K562 (cell line): Measurements from ENCODE around the gene PBX1. TPM values are rescaled to one million over a fixed set of nuclear protein-coding genes. Genes with fewer than 3 reads are reported as not detected.

Source experiments
- ATAC-seq: fragments of 200-7000 bp; cut with Tn5 transposase; 3 replicates; pipeline ENCODE4 v1.9.1; 2020; ENCODE audit warnings: moderate library complexity
- BruUV-seq: library from RNA; stranded (reverse); fragments of 400-500 nt; replicated peaks from 2 replicates; lab custom pipeline; 2021; lab: Mats Ljungman, UMichigan
- CTCF ChIA-PET: fragments of 300-600 bp; formaldehyde crosslinking; extraction: SDS; loops from one replicate; lab custom pipeline; 2021; ENCODE audit warnings: low intra/inter-chr PET ratio; lab: Yijun Ruan, JAX
- POLR2A ChIA-PET: fragments of 300-600, 350-650 bp; sonication (Branson Sonifier 250); formaldehyde crosslinking; extraction: SDS; loops from one replicate; lab custom pipeline; 2021; ENCODE audit warnings: antibody characterized with exemption, inconsistent platforms; lab: Yijun Ruan, JAX
- DNase-seq, 4 experiments: peaks; one replicate each; pipeline versions ENCODE4 v3.0.0 to v3.0.0-alpha.2; 2011 to 2018; ENCODE audit warnings: low spot score in 3 of 4, mixed read lengths in 3 of 4; ENCODE audit errors: extremely low read depth in 1 of 4
- FAIRE-seq: peaks from 2 replicates; lab custom pipeline; 2011; peaks lifted over from hg19 to GRCh38; lab: Jason Lieb, UNC
- H2AFZ ChIP-seq: 2 replicates; pipeline ENCODE4 v1.6.0; 2011; ENCODE audit warnings: low read depth, low read length, control low read depth, inconsistent platforms
- H3K27ac ChIP-seq: fragments of 200-600 bp; 3 replicates; pipeline ENCODE4 v1.8.0; 2011; ENCODE audit warnings: low read depth, mild to moderate bottlenecking, control low read depth, inconsistent platforms, low read length, moderate library complexity, mixed read lengths; ENCODE audit errors: extremely low read depth
- H3K27me3 ChIP-seq, 2 experiments: fragments of 300-600 bp in 1 of 2; 2 replicates in 1 of 2; 3 replicates in 1 of 2; pipeline versions ENCODE4 v1.6.0 to v1.8.0; 2011; ENCODE audit warnings: inconsistent platforms in 2 of 2, low read length in 2 of 2, mild to moderate bottlenecking in 1 of 2, mixed read lengths in 1 of 2, moderate library complexity in 1 of 2; ENCODE audit not compliant: control insufficient read depth in 2 of 2, insufficient read depth in 2 of 2
- H3K36me3 ChIP-seq: fragments of 300-600 bp; 3 replicates; pipeline ENCODE4 v1.8.0; 2011; ENCODE audit warnings: mild to moderate bottlenecking, low read length, inconsistent platforms; ENCODE audit not compliant: control insufficient read depth, insufficient read depth
- H3K4me1 ChIP-seq, 2 experiments: fragments of 200-600 bp in 1 of 2; replicated peaks in 1 of 2; 2 replicates in 1 of 2; 3 replicates in 1 of 2; pipeline versions ENCODE4 v1.5.1 to v1.8.0; 2011; ENCODE audit warnings: inconsistent platforms in 2 of 2, low read length in 2 of 2, mild to moderate bottlenecking in 1 of 2, mixed read lengths in 1 of 2, moderate library complexity in 1 of 2; ENCODE audit not compliant: control insufficient read depth in 2 of 2, insufficient read depth in 2 of 2
- H3K4me2 ChIP-seq: 2 replicates; pipeline ENCODE4 v1.6.1; 2011; ENCODE audit warnings: low read length, control low read depth, inconsistent platforms, mixed read lengths; ENCODE audit not compliant: insufficient read depth
- H3K4me3 ChIP-seq: fragments of 200-600 bp; sonication (generic), shearing (Covaris generic); 2 replicates; pipeline ENCODE4 v1.5.1; 2016; ENCODE audit warnings: control low read depth, inconsistent platforms
- H3K79me2 ChIP-seq: fragments of 200-600 bp; 3 replicates; pipeline ENCODE4 v1.8.0; 2011; ENCODE audit warnings: low read length, inconsistent platforms; ENCODE audit not compliant: control insufficient read depth, insufficient read depth
- H3K9ac ChIP-seq, 2 experiments: 2 replicates each; pipeline versions ENCODE4 v1.6.0 to v1.6.1; 2011; ENCODE audit warnings: low read depth in 2 of 2, low read length in 2 of 2, control low read depth in 1 of 2, inconsistent platforms in 1 of 2, mild to moderate bottlenecking in 1 of 2, mixed read lengths in 1 of 2; ENCODE audit not compliant: insufficient read depth in 1 of 2
- H3K9me1 ChIP-seq: one replicate; pipeline ENCODE4 v1.6.0; 2011; ENCODE audit warnings: inconsistent platforms, mild to moderate bottlenecking, low read length, moderate library complexity; ENCODE audit not compliant: control insufficient read depth, insufficient read depth
- H3K9me3 ChIP-seq: replicated peaks from 2 replicates; pipeline ENCODE4 v1.5.1; 2011; ENCODE audit warnings: low read depth, low read length, inconsistent platforms; ENCODE audit not compliant: control insufficient read depth, insufficient read depth
- H4K20me1 ChIP-seq: replicated peaks from 2 replicates; pipeline ENCODE4 v1.6.1; 2011; ENCODE audit warnings: low read length, inconsistent platforms, mixed read lengths; ENCODE audit not compliant: control insufficient read depth, insufficient read depth
- ADNP ChIP-seq: fragments of 200-800 bp; sonication (Bioruptor generic); IDR thresholded peaks from 2 replicates; pipeline ENCODE4 v1.6.1; 2016; ENCODE audit warnings: missing genetic modification characterization, missing compliant biosample characterization
- EWSR1 ChIP-seq: fragments of 450-650 bp; IDR thresholded peaks from 2 replicates; pipeline ENCODE4 v1.6.1; 2018; ENCODE audit warnings: borderline replicate concordance, mild to moderate bottlenecking, low read depth, moderate library complexity; ENCODE audit not compliant: partially characterized antibody
- GATA2 ChIP-seq: sonication (generic); formaldehyde crosslinking; IDR thresholded peaks from 2 replicates; pipeline ENCODE4 v1.4.0; 2020; ENCODE audit warnings: mild to moderate bottlenecking, missing genetic modification reagents
- MEIS2 ChIP-seq: fragments of 450-650 bp; IDR thresholded peaks from 2 replicates; pipeline ENCODE4 v1.6.1; 2014; ENCODE audit warnings: mild to moderate bottlenecking; ENCODE audit not compliant: partially characterized antibody
- MTA2 ChIP-seq: fragments of 450-650 bp; IDR thresholded peaks from 2 replicates; pipeline ENCODE4 v1.6.1; 2016; ENCODE audit warnings: low read depth
- NUFIP1 ChIP-seq: fragments of 450-650 bp; IDR thresholded peaks from 2 replicates; pipeline ENCODE4 v1.6.1; 2018; ENCODE audit not compliant: partially characterized antibody
- PHF20 ChIP-seq: fragments of 450-650 bp; IDR thresholded peaks from 2 replicates; pipeline ENCODE4 v1.6.1; 2018; ENCODE audit not compliant: partially characterized antibody
- RAD51 ChIP-seq: fragments of 450-650 bp; IDR thresholded peaks from 2 replicates; pipeline ENCODE4 v1.7.1; 2016; ENCODE audit warnings: low read depth, mild to moderate bottlenecking, borderline replicate concordance
- RFX7 ChIP-seq: fragments of 250-450 bp; sonication (Bioruptor Pico); IDR thresholded peaks from 2 replicates; pipeline ENCODE4 v1.5.1; 2021; ENCODE audit warnings: mild to moderate bottlenecking
- RHOXF2B ChIP-seq: fragments of 250-450 bp; sonication (Bioruptor Pico); conservative IDR thresholded peaks from 2 replicates; pipeline ENCODE4 v1.5.1; 2021
- SREBF2 ChIP-seq: sonication (generic); formaldehyde crosslinking; IDR thresholded peaks from 2 replicates; pipeline ENCODE4 v1.4.0; 2020; ENCODE audit warnings: mild to moderate bottlenecking, missing genetic modification reagents
- WGBS: fragments of 100-300 bp; shearing (Covaris generic); methylation state at CpG from one replicate; pipeline ENCODE4 v1.1.6; 2016; ENCODE audit warnings: low coverage, mixed read lengths; ENCODE audit not compliant: insufficient coverage; ENCODE audit errors: missing lambda C conversion rate; 5-methylcytosine and 5-hydroxymethylcytosine counted together
- in situ Hi-C: fragments of 300-500 bp; cut with MboI; formaldehyde crosslinking; loops from 4 replicates; pipeline ENCODE4 v1.15.0; 2018; ENCODE audit warnings: inconsistent platforms, mixed read lengths
- intact Hi-C: fragments of 100-400 bp; cut with micrococcal nuclease; formaldehyde crosslinking; loops from 2 replicates; pipeline ENCODE4 v1.14.2; 2022
- polyA plus RNA-seq, 8 experiments: library from polyadenylated mRNA; depleted of rRNA in 4 of 8; stranded (reverse) in 5 of 8; unstranded in 3 of 8; fragments of >200 nt; fragmentation: Nextera tagmentation in 2 of 8; fragmentation: Illumina TruSeq in 1 of 8; extraction: Ambion mirVana in 2 of 8; extraction: Trizol in 1 of 8; gene quantifications; 2 replicates each; pipeline versions ENCODE4 v1.2.1 to v1.2.3, GENCODE V29; 2011 to 2014; ENCODE audit warnings: inconsistent platforms in 1 of 8, missing spikeins in 1 of 8
- total RNA-seq, 7 experiments: library from RNA; depleted of rRNA in 6 of 7; stranded (reverse); fragments of >200 nt in 6 of 7; fragmentation: Illumina TruSeq in 2 of 7; extraction: Trizol in 2 of 7; gene quantifications; 2 replicates each; pipeline versions ENCODE4 v1.2.1 to v1.2.3, GENCODE V29; 2011 to 2021; ENCODE audit warnings: low replicate concordance in 1 of 7
- TF ChIP-seq, protein P1 (sequence below): fragments of 450-650 bp; conservative IDR thresholded peaks from 2 replicates; pipeline ENCODE4 v1.6.1; 2016; ENCODE audit warnings: missing genetic modification characterization, low read depth, mild to moderate bottlenecking, missing compliant biosample characterization, moderate library complexity
- TF ChIP-seq, protein P2 (sequence below): fragments of 450-650 bp; IDR thresholded peaks from 2 replicates; pipeline ENCODE4 v1.6.1; 2016; ENCODE audit warnings: low read depth

The PBX1 gene
- total and polyA plus RNA-seq, 9 of the 15 experiments (the other 6 are each of a cell fraction or from before 2014, with no cell fraction given): 0.03 to 0.62 (median 0.17) TPM

DNA sequence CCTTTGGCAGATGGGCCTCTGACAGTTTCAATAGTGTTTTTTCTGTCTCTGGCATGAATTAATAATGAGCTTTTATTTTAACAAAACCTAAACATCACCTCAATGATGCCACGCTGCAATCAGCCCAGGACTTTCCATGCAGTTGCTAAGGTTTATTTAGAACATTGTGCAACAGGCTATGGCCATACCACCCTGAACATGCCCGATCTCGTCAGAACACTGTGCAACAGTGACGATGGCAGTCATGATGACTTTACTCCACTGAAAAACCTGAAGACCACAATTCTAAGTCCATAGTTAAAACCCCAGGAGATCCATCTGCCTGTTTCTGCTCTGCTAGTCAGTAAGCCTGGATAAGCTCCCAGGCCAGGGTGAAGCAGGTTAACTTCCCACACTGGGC lies 310.0 kb downstream of the PBX1 start (continued):
- TF ChIP-seq, protein P1, sequence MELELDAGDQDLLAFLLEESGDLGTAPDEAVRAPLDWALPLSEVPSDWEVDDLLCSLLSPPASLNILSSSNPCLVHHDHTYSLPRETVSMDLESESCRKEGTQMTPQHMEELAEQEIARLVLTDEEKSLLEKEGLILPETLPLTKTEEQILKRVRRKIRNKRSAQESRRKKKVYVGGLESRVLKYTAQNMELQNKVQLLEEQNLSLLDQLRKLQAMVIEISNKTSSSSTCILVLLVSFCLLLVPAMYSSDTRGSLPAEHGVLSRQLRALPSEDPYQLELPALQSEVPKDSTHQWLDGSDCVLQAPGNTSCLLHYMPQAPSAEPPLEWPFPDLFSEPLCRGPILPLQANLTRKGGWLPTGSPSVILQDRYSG (tag): no peak
- TF ChIP-seq PHF20 (no peak), NUFIP1 (no peak), RFX7 (CRISPR knock-in tag) (no peak)

DNA sequence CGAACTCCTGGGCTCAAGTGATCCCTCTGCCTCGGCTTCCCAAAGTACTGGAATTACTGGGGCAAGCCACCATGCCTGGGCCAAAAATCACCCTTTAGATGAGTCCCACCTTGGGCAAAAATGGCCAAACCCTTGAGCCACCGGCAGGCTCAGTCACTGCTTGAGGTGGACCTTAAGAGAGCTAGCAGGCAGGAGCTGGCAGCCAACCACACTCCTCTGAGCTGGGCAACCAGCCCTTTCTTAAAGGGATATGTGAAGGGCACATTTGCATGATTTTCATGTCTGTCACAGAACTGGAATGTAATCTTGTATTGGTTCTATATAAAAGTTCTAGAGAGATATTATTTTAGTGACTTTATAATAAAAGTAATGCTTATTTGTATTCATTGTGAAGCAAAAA lies 316.5 kb downstream of the PBX1 start:
- intact Hi-C loops: no loop called here
- in situ Hi-C loops: no loop called here
- Histone ChIP-seq H3K4me3 (no peak overlapping the region), H4K20me1 (no peaks in the 10 kb centered on the region), H3K27ac (no peak overlapping the region), H3K27me3 (no peaks in the 10 kb centered on the region; a peak in 1 of 5 replicates), H3K36me3 (no peaks in the 10 kb centered on the region), H3K79me2 (no peaks in the 10 kb centered on the region), H3K9ac (no peak overlapping the region), H3K9me3 (no peaks in the 10 kb centered on the region), H3K4me2 (no peak overlapping the region), H2AFZ (no peak overlapping the region), H3K9me1 (no peaks in the 10 kb centered on the region), H3K4me1 (no peaks in the 10 kb centered on the region)
- FAIRE-seq: no peak
- no peak for ATAC-seq
- no peak for DNase-seq
- 0% methylated on average over 3 of the region's 3 CpGs for WGBS
- ChIA-PET CTCF (no interaction called here), POLR2A (no interaction called here)
- no TSS peak for BruUV-seq
- TF ChIP-seq GATA2 (CRISPR knock-in tag) (no peak), MEIS2 (no peak), EWSR1 (no peak), SREBF2 (no peak), RHOXF2B (no peak), ADNP (tag) (no peak), MTA2 (no peak), RAD51 (no peak)
- TF ChIP-seq, protein P2, sequence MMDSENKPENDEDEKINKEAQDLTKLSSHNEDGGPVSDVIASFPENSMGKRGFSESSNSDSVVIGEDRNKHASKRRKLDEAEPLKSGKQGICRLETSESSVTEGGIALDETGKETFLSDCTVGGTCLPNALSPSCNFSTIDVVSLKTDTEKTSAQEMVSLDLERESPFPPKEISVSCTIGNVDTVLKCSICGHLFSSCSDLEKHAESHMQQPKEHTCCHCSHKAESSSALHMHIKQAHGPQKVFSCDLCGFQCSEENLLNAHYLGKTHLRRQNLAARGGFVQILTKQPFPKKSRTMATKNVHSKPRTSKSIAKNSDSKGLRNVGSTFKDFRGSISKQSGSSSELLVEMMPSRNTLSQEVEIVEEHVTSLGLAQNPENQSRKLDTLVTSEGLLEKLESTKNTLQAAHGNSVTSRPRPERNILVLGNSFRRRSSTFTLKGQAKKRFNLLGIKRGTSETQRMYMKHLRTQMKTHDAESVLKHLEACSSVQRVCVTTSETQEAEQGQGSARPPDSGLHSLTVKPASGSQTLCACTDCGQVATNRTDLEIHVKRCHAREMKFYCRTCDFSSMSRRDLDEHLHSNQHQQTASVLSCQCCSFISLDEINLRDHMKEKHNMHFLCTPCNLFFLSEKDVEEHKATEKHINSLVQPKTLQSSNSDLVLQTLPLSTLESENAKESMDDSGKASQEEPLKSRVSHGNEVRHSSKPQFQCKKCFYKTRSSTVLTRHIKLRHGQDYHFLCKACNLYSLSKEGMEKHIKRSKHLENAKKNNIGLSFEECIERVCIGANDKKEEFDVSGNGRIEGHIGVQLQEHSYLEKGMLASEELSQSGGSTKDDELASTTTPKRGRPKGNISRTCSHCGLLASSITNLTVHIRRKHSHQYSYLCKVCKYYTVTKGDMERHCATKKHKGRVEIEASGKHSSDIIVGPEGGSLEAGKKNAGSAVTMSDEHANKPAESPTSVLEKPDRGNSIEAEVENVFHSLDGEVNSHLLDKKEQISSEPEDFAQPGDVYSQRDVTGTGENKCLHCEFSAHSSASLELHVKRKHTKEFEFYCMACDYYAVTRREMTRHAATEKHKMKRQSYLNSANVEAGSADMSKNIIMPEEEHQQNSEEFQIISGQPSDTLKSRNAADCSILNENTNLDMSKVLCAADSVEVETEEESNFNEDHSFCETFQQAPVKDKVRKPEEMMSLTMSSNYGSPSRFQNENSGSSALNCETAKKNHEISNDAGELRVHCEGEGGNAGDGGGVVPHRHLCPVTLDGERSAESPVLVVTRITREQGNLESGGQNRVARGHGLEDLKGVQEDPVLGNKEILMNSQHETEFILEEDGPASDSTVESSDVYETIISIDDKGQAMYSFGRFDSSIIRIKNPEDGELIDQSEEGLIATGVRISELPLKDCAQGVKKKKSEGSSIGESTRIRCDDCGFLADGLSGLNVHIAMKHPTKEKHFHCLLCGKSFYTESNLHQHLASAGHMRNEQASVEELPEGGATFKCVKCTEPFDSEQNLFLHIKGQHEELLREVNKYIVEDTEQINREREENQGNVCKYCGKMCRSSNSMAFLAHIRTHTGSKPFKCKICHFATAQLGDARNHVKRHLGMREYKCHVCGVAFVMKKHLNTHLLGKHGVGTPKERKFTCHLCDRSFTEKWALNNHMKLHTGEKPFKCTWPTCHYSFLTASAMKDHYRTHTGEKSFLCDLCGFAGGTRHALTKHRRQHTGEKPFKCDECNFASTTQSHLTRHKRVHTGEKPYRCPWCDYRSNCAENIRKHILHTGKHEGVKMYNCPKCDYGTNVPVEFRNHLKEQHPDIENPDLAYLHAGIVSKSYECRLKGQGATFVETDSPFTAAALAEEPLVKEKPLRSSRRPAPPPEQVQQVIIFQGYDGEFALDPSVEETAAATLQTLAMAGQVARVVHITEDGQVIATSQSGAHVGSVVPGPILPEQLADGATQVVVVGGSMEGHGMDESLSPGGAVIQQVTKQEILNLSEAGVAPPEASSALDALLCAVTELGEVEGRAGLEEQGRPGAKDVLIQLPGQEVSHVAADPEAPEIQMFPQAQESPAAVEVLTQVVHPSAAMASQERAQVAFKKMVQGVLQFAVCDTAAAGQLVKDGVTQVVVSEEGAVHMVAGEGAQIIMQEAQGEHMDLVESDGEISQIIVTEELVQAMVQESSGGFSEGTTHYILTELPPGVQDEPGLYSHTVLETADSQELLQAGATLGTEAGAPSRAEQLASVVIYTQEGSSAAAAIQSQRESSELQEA: no peak
